ENCODE measurements around the gene ITGA6.

The ITGA6 gene

GRCh38 chr2:172439911-172440310 is 12.5 kb downstream of the ITGA6 start:
- in situ Hi-C loops (cut with MboI; ENCODE audit: low sequenced_read_pairs), result no loop called here

- in situ Hi-C loops (cut with MboI; ENCODE audit: low sequenced_read_pairs), result no loop called here
Measured at GRCh38 chr2:172440795-172441194, 13.4 kb downstream of the ITGA6 start.

GRCh38 chr2:172442072-172442895 is 14.9 kb downstream of the ITGA6 start:
- in situ Hi-C loops (cut with MboI; ENCODE audit: low sequenced_read_pairs), result no loop called here

GRCh38 chr2:172445851-172446250 is 18.5 kb downstream of the ITGA6 start:
- in situ Hi-C loops (cut with MboI; ENCODE audit: low sequenced_read_pairs), result no loop called here

- in situ Hi-C loops (cut with MboI; ENCODE audit: low sequenced_read_pairs), result no loop called here
Measured at GRCh38 chr2:172446474-172447063, 19.2 kb downstream of the ITGA6 start.

- in situ Hi-C loops (cut with MboI; ENCODE audit: low sequenced_read_pairs), result no loop called here
Measured at GRCh38 chr2:172447811-172448493, 20.6 kb downstream of the ITGA6 start.

GRCh38 chr2:172448544-172449267 is 21.3 kb downstream of the ITGA6 start:
- in situ Hi-C loops (cut with MboI; ENCODE audit: low sequenced_read_pairs), result no loop called here

- in situ Hi-C loops (cut with MboI; ENCODE audit: low sequenced_read_pairs), result loop anchor here (25.0 kb wide), 2 partner anchors 262 to 863 kb away; no protein-coding TSS in a partner anchor
Measured at GRCh38 chr2:172449911-172450550, 22.6 kb downstream of the ITGA6 start.

- in situ Hi-C loops (cut with MboI; ENCODE audit: low sequenced_read_pairs), result loop anchor here (25.0 kb wide), 2 partner anchors 260 to 865 kb away; no protein-coding TSS in a partner anchor
Measured at GRCh38 chr2:172451923-172452322, 24.5 kb downstream of the ITGA6 start.

GRCh38 chr2:172452845-172453244 is 25.5 kb downstream of the ITGA6 start:
- in situ Hi-C loops (cut with MboI; ENCODE audit: low sequenced_read_pairs), result loop anchor here (25.0 kb wide), 2 partner anchors 259 to 866 kb away; no protein-coding TSS in a partner anchor

- in situ Hi-C loops (cut with MboI; ENCODE audit: low sequenced_read_pairs), result loop anchor here (25.0 kb wide), 2 partner anchors 258 to 867 kb away; no protein-coding TSS in a partner anchor
Measured at GRCh38 chr2:172454404-172455120, 27.2 kb downstream of the ITGA6 start.

- in situ Hi-C loops (cut with MboI; ENCODE audit: low sequenced_read_pairs), result loop anchor here (25.0 kb wide), 2 partner anchors 257 to 868 kb away; no protein-coding TSS in a partner anchor
Measured at GRCh38 chr2:172455121-172455515, 27.7 kb downstream of the ITGA6 start.

- in situ Hi-C loops (cut with MboI; ENCODE audit: low sequenced_read_pairs), result loop anchor here (25.0 kb wide), 2 partner anchors 256 to 869 kb away; no protein-coding TSS in a partner anchor
Measured at GRCh38 chr2:172456002-172456401, 28.6 kb downstream of the ITGA6 start.

GRCh38 chr2:172457536-172457935 is 30.1 kb downstream of the ITGA6 start:
- in situ Hi-C loops (cut with MboI; ENCODE audit: low sequenced_read_pairs), result loop anchor here (25.0 kb wide), 2 partner anchors 255 to 870 kb away; no protein-coding TSS in a partner anchor

- in situ Hi-C loops (cut with MboI; ENCODE audit: low sequenced_read_pairs), result loop anchor here (25.0 kb wide), 2 partner anchors 254 to 871 kb away; no protein-coding TSS in a partner anchor
Measured at GRCh38 chr2:172458561-172459124, 31.3 kb downstream of the ITGA6 start.

GRCh38 chr2:172460780-172461201 is 33.4 kb downstream of the ITGA6 start:
- in situ Hi-C loops (cut with MboI; ENCODE audit: low sequenced_read_pairs), result loop anchor here (25.0 kb wide), 2 partner anchors 252 to 873 kb away; no protein-coding TSS in a partner anchor

- in situ Hi-C loops (cut with MboI; ENCODE audit: low sequenced_read_pairs), result loop anchor here (25.0 kb wide), 2 partner anchors 251 to 874 kb away; no protein-coding TSS in a partner anchor
Measured at GRCh38 chr2:172461591-172462372, 34.4 kb downstream of the ITGA6 start.

- in situ Hi-C loops (cut with MboI; ENCODE audit: low sequenced_read_pairs), result loop anchor here (25.0 kb wide), 2 partner anchors 250 to 875 kb away; no protein-coding TSS in a partner anchor
Measured at GRCh38 chr2:172462373-172462848, 35.0 kb downstream of the ITGA6 start.

Data from HL-60/S4 (cell line).